ENCODE measurements around the gene PXYLP1.

PXYLP1 gene

GRCh38 chr3:141341536-141341935 lies 109.9 kb downstream of the PXYLP1 start:
- Histone ChIP-seq H2BK12ac (ENCODE audit: low read length) (no peak overlapping the region), H3K4me2 (ENCODE audit: low read length) (no peak overlapping the region), H3K9me3 (ENCODE audit: insufficient read depth, low read depth, low read length) (no peaks in the 10 kb centered on the region), H3K9ac (ENCODE audit: low read length) (no peak overlapping the region), H3K14ac (ENCODE audit: low read length) (no peak overlapping the region), H3K4me3 (ENCODE audit: low read depth, low read length) (no peak overlapping the region), H2AK5ac (ENCODE audit: low read length) (no peak overlapping the region), H4K8ac (ENCODE audit: low read depth, low read length) (no peak overlapping the region), H2BK120ac (ENCODE audit: insufficient read depth, low read length, poor library complexity) (no peak overlapping the region), H2AFZ (ENCODE audit: insufficient read depth, low read length, poor library complexity) (no peak overlapping the region), H3K79me1 (ENCODE audit: low read length) (no peaks in the 10 kb centered on the region), H3K79me2 (ENCODE audit: control insufficient read depth, insufficient read depth, low read length, poor library complexity) (no peaks in the 10 kb centered on the region), H3K18ac (ENCODE audit: low read length) (no peak overlapping the region), H2BK5ac (ENCODE audit: low read depth, low read length, poor library complexity) (no peak overlapping the region), H3K36me3 (ENCODE audit: control insufficient read depth in 1 of 2, insufficient read depth in 2 of 2, low read length in 2 of 2) (no peaks in the 10 kb centered on the region), H3K4ac (ENCODE audit: low read depth, low read length) (no peak overlapping the region), H3K27ac (ENCODE audit: low read depth, low read length) (no peak overlapping the region), H3K4me1 (ENCODE audit: control insufficient read depth in 1 of 2, insufficient read depth in 2 of 2, low read length in 2 of 2) (no peaks in the 10 kb centered on the region), H3K27me3 (ENCODE audit: insufficient read depth, low read length) (no peaks in the 10 kb centered on the region), H4K91ac (ENCODE audit: low read depth, low read length) (no peak overlapping the region), H3K23ac (ENCODE audit: low read length) (no peak overlapping the region), H4K12ac (ENCODE audit: low read depth, low read length) (no peak overlapping the region)
- 93% methylated on average over 1 of the region's 1 CpG for WGBS (ENCODE audit: extremely low coverage, insufficient coverage, insufficient read length)
- no peak for DNase-seq

- Histone ChIP-seq H4K91ac (ENCODE audit: low read depth, low read length) (no peak overlapping the region), H3K14ac (ENCODE audit: low read length) (no peak overlapping the region), H2AK5ac (ENCODE audit: low read length) (no peak overlapping the region), H3K4me1 (ENCODE audit: control insufficient read depth in 1 of 2, insufficient read depth in 2 of 2, low read length in 2 of 2) (no peaks in the 10 kb centered on the region), H3K27me3 (ENCODE audit: insufficient read depth, low read length) (no peaks in the 10 kb centered on the region), H3K23ac (ENCODE audit: low read length) (no peak overlapping the region), H4K8ac (ENCODE audit: low read depth, low read length) (no peak overlapping the region), H2BK12ac (ENCODE audit: low read length) (no peak overlapping the region), H3K4ac (ENCODE audit: low read depth, low read length) (no peak overlapping the region), H3K18ac (ENCODE audit: low read length) (no peak overlapping the region), H3K9ac (ENCODE audit: low read length) (no peak overlapping the region), H2BK120ac (ENCODE audit: insufficient read depth, low read length, poor library complexity) (no peak overlapping the region), H4K12ac (ENCODE audit: low read depth, low read length) (no peak overlapping the region), H3K4me3 (ENCODE audit: low read depth, low read length) (no peak overlapping the region), H2AFZ (ENCODE audit: insufficient read depth, low read length, poor library complexity) (no peak overlapping the region), H2BK5ac (ENCODE audit: low read depth, low read length, poor library complexity) (no peak overlapping the region), H3K4me2 (ENCODE audit: low read length) (no peak overlapping the region), H3K9me3 (ENCODE audit: insufficient read depth, low read depth, low read length) (no peaks in the 10 kb centered on the region), H3K79me2 (ENCODE audit: control insufficient read depth, insufficient read depth, low read length, poor library complexity) (no peaks in the 10 kb centered on the region), H3K27ac (ENCODE audit: low read depth, low read length) (no peak overlapping the region), H3K36me3 (ENCODE audit: control insufficient read depth in 1 of 2, insufficient read depth in 2 of 2, low read length in 2 of 2) (no peaks in the 10 kb centered on the region), H3K79me1 (ENCODE audit: low read length) (no peaks in the 10 kb centered on the region)
- no CpG with 5 or more reads among the region's 5 CpGs for WGBS (ENCODE audit: extremely low coverage, insufficient coverage, insufficient read length)
- no peak for DNase-seq
These were observed 110.8 kb downstream of the PXYLP1 start for GRCh38 chr3:141342386-141342785.

GRCh38 chr3:141343077-141343476 lies 111.5 kb downstream of the PXYLP1 start:
- H3K14ac ChIP-seq (ENCODE audit: low read length), result no peak overlapping the region
- no peak overlapping the region for H3K23ac ChIP-seq (ENCODE audit: low read length)
- no peaks in the 10 kb centered on the region for H3K36me3 ChIP-seq (ENCODE audit: control insufficient read depth in 1 of 2, insufficient read depth in 2 of 2, low read length in 2 of 2)
- H3K4me2 ChIP-seq (ENCODE audit: low read length), result no peak overlapping the region
- DNase-seq, result no peak
- no peak overlapping the region for H4K91ac ChIP-seq (ENCODE audit: low read depth, low read length)
- H3K18ac ChIP-seq (ENCODE audit: low read length), result no peak overlapping the region
- H3K4me1 ChIP-seq (ENCODE audit: control insufficient read depth in 1 of 2, insufficient read depth in 2 of 2, low read length in 2 of 2), result no peaks in the 10 kb centered on the region
- H3K27me3 ChIP-seq (ENCODE audit: insufficient read depth, low read length), result no peaks in the 10 kb centered on the region
- H2BK120ac ChIP-seq (ENCODE audit: insufficient read depth, low read length, poor library complexity), result no peak overlapping the region
- no peak overlapping the region for H2AFZ ChIP-seq (ENCODE audit: insufficient read depth, low read length, poor library complexity)
- no peak overlapping the region for H3K4me3 ChIP-seq (ENCODE audit: low read depth, low read length)
- no CpG with 5 or more reads among the region's 2 CpGs for whole genome bisulfite sequencing (ENCODE audit: extremely low coverage, insufficient coverage, insufficient read length)
- H3K27ac ChIP-seq (ENCODE audit: low read depth, low read length), result no peak overlapping the region
- no peak overlapping the region for H3K9ac ChIP-seq (ENCODE audit: low read length)
- H2AK5ac ChIP-seq (ENCODE audit: low read length), result no peak overlapping the region
- no peak overlapping the region for H4K12ac ChIP-seq (ENCODE audit: low read depth, low read length)
- H3K79me1 ChIP-seq (ENCODE audit: low read length), result no peaks in the 10 kb centered on the region
- no peaks in the 10 kb centered on the region for H3K9me3 ChIP-seq (ENCODE audit: insufficient read depth, low read depth, low read length)
- H4K8ac ChIP-seq (ENCODE audit: low read depth, low read length), result no peak overlapping the region
- no peak overlapping the region for H3K4ac ChIP-seq (ENCODE audit: low read depth, low read length)
- no peak overlapping the region for H2BK5ac ChIP-seq (ENCODE audit: low read depth, low read length, poor library complexity)
- H3K79me2 ChIP-seq (ENCODE audit: control insufficient read depth, insufficient read depth, low read length, poor library complexity), result no peaks in the 10 kb centered on the region
- H2BK12ac ChIP-seq (ENCODE audit: low read length), result no peak overlapping the region

DNA sequence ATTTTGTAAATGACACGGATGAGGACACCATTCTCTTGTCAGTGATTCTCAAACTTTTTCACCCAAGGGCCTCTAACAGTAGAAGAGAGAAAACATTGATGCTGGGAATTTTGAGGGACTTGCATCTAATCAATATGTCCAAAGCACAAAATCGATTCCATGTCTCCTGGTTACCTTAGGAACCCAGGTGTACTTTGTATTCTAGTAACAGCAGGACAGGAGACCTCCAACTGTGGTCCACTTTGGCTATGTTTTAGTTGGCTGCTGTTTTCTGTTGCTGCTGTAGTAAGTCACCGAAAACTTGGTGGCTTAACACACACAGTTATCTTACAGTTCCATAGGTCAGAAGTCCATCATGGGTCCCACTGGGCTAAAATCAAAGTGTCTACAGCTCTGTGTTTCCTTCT lies 112.2 kb downstream of the PXYLP1 start:
- H3K27ac ChIP-seq (ENCODE audit: low read depth, low read length), result no peak overlapping the region
- no peak overlapping the region for H3K14ac ChIP-seq (ENCODE audit: low read length)
- H4K8ac ChIP-seq (ENCODE audit: low read depth, low read length), result no peak overlapping the region
- no peaks in the 10 kb centered on the region for H3K9me3 ChIP-seq (ENCODE audit: insufficient read depth, low read depth, low read length)
- H3K36me3 ChIP-seq (ENCODE audit: control insufficient read depth in 1 of 2, insufficient read depth in 2 of 2, low read length in 2 of 2), result no peaks in the 10 kb centered on the region
- H2BK120ac ChIP-seq (ENCODE audit: insufficient read depth, low read length, poor library complexity), result no peak overlapping the region
- H3K4ac ChIP-seq (ENCODE audit: low read depth, low read length), result no peak overlapping the region
- no peak for DNase-seq
- no peak overlapping the region for H3K4me3 ChIP-seq (ENCODE audit: low read depth, low read length)
- no CpG with 5 or more reads among the region's 3 CpGs for WGBS (ENCODE audit: extremely low coverage, insufficient coverage, insufficient read length)
- H3K4me2 ChIP-seq (ENCODE audit: low read length), result no peak overlapping the region
- no peak overlapping the region for H2BK12ac ChIP-seq (ENCODE audit: low read length)
- H2AK5ac ChIP-seq (ENCODE audit: low read length), result no peak overlapping the region
- no peaks in the 10 kb centered on the region for H3K79me2 ChIP-seq (ENCODE audit: control insufficient read depth, insufficient read depth, low read length, poor library complexity)
- no peak overlapping the region for H3K9ac ChIP-seq (ENCODE audit: low read length)
- no peak overlapping the region for H2AFZ ChIP-seq (ENCODE audit: insufficient read depth, low read length, poor library complexity)
- H2BK5ac ChIP-seq (ENCODE audit: low read depth, low read length, poor library complexity), result no peak overlapping the region
- H3K4me1 ChIP-seq (ENCODE audit: control insufficient read depth in 1 of 2, insufficient read depth in 2 of 2, low read length in 2 of 2), result no peaks in the 10 kb centered on the region
- H4K91ac ChIP-seq (ENCODE audit: low read depth, low read length), result no peak overlapping the region
- H3K27me3 ChIP-seq (ENCODE audit: insufficient read depth, low read length), result no peaks in the 10 kb centered on the region
- H3K23ac ChIP-seq (ENCODE audit: low read length), result no peak overlapping the region
- H3K18ac ChIP-seq (ENCODE audit: low read length), result no peak overlapping the region
- H4K12ac ChIP-seq (ENCODE audit: low read depth, low read length), result no peak overlapping the region
- no peaks in the 10 kb centered on the region for H3K79me1 ChIP-seq (ENCODE audit: low read length)

All from trophoblast cell (in vitro differentiated cells and primary cell).